ENCODE measurements around the gene OAS2.

The OAS2 gene

GRCh38 chr12:112978163-112979040 lies at the start of gene OAS2:
Gene OAS2, plus strand, starts transcription at chr12:112978519. Its CDS starts 90 bp downstream, at chr12:112978609.
- H3K36me3 ChIP-seq (ENCODE audit: control insufficient read depth in 1 of 2, insufficient read depth in 2 of 2, low read length in 2 of 2) = no peaks in the 10 kb centered on the region
- no peaks in the 10 kb centered on the region for H3K27me3 ChIP-seq (ENCODE audit: low read depth, low read length)
- peak within 1 kb of the TSS; percentile 88 for H3K27ac ChIP-seq (ENCODE audit: low read length)
- no peaks in the 10 kb centered on the region for H3K4me1 ChIP-seq (ENCODE audit: control insufficient read depth in 1 of 2, insufficient read depth in 2 of 2, low read length in 2 of 2)
- H3K4me3 ChIP-seq (ENCODE audit: low read depth in 1 of 2, low read length in 2 of 2) = peak within 1 kb of the TSS; percentile 67 to 88
- H3K9me3 ChIP-seq (ENCODE audit: control insufficient read depth in 1 of 2, low read length in 2 of 2) = peaks cover 0 to 2% of the 10 kb centered on the region in 2 donors

- Histone ChIP-seq H3K27ac (ENCODE audit: low read length) (no peak overlapping the region), H3K27me3 (ENCODE audit: low read depth, low read length) (no peaks in the 10 kb centered on the region), H3K9me3 (ENCODE audit: control insufficient read depth in 1 of 2, low read length in 2 of 2) (no peaks in the 10 kb centered on the region), H3K4me1 (ENCODE audit: control insufficient read depth in 1 of 2, insufficient read depth in 2 of 2, low read length in 2 of 2) (no peaks in the 10 kb centered on the region), H3K4me3 (ENCODE audit: low read depth in 1 of 2, low read length in 2 of 2) (no peak overlapping the region), H3K36me3 (ENCODE audit: control insufficient read depth in 1 of 2, insufficient read depth in 2 of 2, low read length in 2 of 2) (no peaks in the 10 kb centered on the region)
Observed at GRCh38 chr12:112928978-112929377, 49.3 kb upstream of the OAS2 start.

GRCh38 chr12:112929715-112930114 lies 48.6 kb upstream of the OAS2 start:
- H3K4me3 ChIP-seq (ENCODE audit: low read depth in 1 of 2, low read length in 2 of 2) = no peak overlapping the region
- no peaks in the 10 kb centered on the region for H3K4me1 ChIP-seq (ENCODE audit: control insufficient read depth in 1 of 2, insufficient read depth in 2 of 2, low read length in 2 of 2)
- H3K27me3 ChIP-seq (ENCODE audit: low read depth, low read length) = no peaks in the 10 kb centered on the region
- no peaks in the 10 kb centered on the region for H3K36me3 ChIP-seq (ENCODE audit: control insufficient read depth in 1 of 2, insufficient read depth in 2 of 2, low read length in 2 of 2)
- H3K27ac ChIP-seq (ENCODE audit: low read length) = no peak overlapping the region
- no peaks in the 10 kb centered on the region for H3K9me3 ChIP-seq (ENCODE audit: control insufficient read depth in 1 of 2, low read length in 2 of 2)

GRCh38 chr12:112930350-112930749 lies 48.0 kb upstream of the OAS2 start:
- Histone ChIP-seq H3K27ac (ENCODE audit: low read length) (no peak overlapping the region), H3K9me3 (ENCODE audit: control insufficient read depth in 1 of 2, low read length in 2 of 2) (no peaks in the 10 kb centered on the region)

GRCh38 chr12:112932485-112933128 lies 45.7 kb upstream of the OAS2 start:
- H3K4me3 ChIP-seq (ENCODE audit: low read depth in 1 of 2, low read length in 2 of 2) = no peak overlapping the region
- H3K4me1 ChIP-seq (ENCODE audit: control insufficient read depth in 1 of 2, insufficient read depth in 2 of 2, low read length in 2 of 2) = no peaks in the 10 kb centered on the region
- no peak overlapping the region for H3K27ac ChIP-seq (ENCODE audit: low read length)
- no peaks in the 10 kb centered on the region for H3K9me3 ChIP-seq (ENCODE audit: control insufficient read depth in 1 of 2, low read length in 2 of 2)
- no peaks in the 10 kb centered on the region for H3K36me3 ChIP-seq (ENCODE audit: control insufficient read depth in 1 of 2, insufficient read depth in 2 of 2, low read length in 2 of 2)
- H3K27me3 ChIP-seq (ENCODE audit: low read depth, low read length) = no peaks in the 10 kb centered on the region

More at GRCh38 chr12:112930350-112930749, 48.0 kb upstream of the OAS2 start:
- no peaks in the 10 kb centered on the region for H3K27me3 ChIP-seq (ENCODE audit: low read depth, low read length)
- H3K36me3 ChIP-seq (ENCODE audit: control insufficient read depth in 1 of 2, insufficient read depth in 2 of 2, low read length in 2 of 2) = no peaks in the 10 kb centered on the region
- no peaks in the 10 kb centered on the region for H3K4me1 ChIP-seq (ENCODE audit: control insufficient read depth in 1 of 2, insufficient read depth in 2 of 2, low read length in 2 of 2)
- no peak overlapping the region for H3K4me3 ChIP-seq (ENCODE audit: low read depth in 1 of 2, low read length in 2 of 2)

GRCh38 chr12:112933129-112933505 lies 45.2 kb upstream of the OAS2 start:
- Histone ChIP-seq H3K4me3 (ENCODE audit: low read depth in 1 of 2, low read length in 2 of 2) (no peak overlapping the region), H3K9me3 (ENCODE audit: control insufficient read depth in 1 of 2, low read length in 2 of 2) (no peaks in the 10 kb centered on the region), H3K4me1 (ENCODE audit: control insufficient read depth in 1 of 2, insufficient read depth in 2 of 2, low read length in 2 of 2) (no peaks in the 10 kb centered on the region), H3K27ac (ENCODE audit: low read length) (no peak overlapping the region), H3K27me3 (ENCODE audit: low read depth, low read length) (no peaks in the 10 kb centered on the region), H3K36me3 (ENCODE audit: control insufficient read depth in 1 of 2, insufficient read depth in 2 of 2, low read length in 2 of 2) (no peaks in the 10 kb centered on the region)

GRCh38 chr12:112936264-112936663 lies 42.1 kb upstream of the OAS2 start:
- no peak overlapping the region for H3K27ac ChIP-seq (ENCODE audit: low read length)
- no peaks in the 10 kb centered on the region for H3K9me3 ChIP-seq (ENCODE audit: control insufficient read depth in 1 of 2, low read length in 2 of 2)
- no peak overlapping the region for H3K4me3 ChIP-seq (ENCODE audit: low read depth in 1 of 2, low read length in 2 of 2)
- H3K27me3 ChIP-seq (ENCODE audit: low read depth, low read length) = no peaks in the 10 kb centered on the region
- H3K4me1 ChIP-seq (ENCODE audit: control insufficient read depth in 1 of 2, insufficient read depth in 2 of 2, low read length in 2 of 2) = peaks cover 4 to 10% of the 10 kb centered on the region in 2 donors
- H3K36me3 ChIP-seq (ENCODE audit: control insufficient read depth in 1 of 2, insufficient read depth in 2 of 2, low read length in 2 of 2) = no peaks in the 10 kb centered on the region

- Histone ChIP-seq H3K27ac (ENCODE audit: low read length) (no peak overlapping the region), H3K36me3 (ENCODE audit: control insufficient read depth in 1 of 2, insufficient read depth in 2 of 2, low read length in 2 of 2) (no peaks in the 10 kb centered on the region), H3K27me3 (ENCODE audit: low read depth, low read length) (no peaks in the 10 kb centered on the region), H3K4me3 (ENCODE audit: low read depth in 1 of 2, low read length in 2 of 2) (no peak overlapping the region), H3K9me3 (ENCODE audit: control insufficient read depth in 1 of 2, low read length in 2 of 2) (no peaks in the 10 kb centered on the region), H3K4me1 (ENCODE audit: control insufficient read depth in 1 of 2, insufficient read depth in 2 of 2, low read length in 2 of 2) (peaks cover 4 to 10% of the 10 kb centered on the region in 2 donors)
Observed at GRCh38 chr12:112936927-112937326, 41.4 kb upstream of the OAS2 start.

- H3K27ac ChIP-seq (ENCODE audit: low read length) = peak within 1 kb of the TSS; percentile 71
- peaks cover 4 to 10% of the 10 kb centered on the region in 2 donors for H3K4me1 ChIP-seq (ENCODE audit: control insufficient read depth in 1 of 2, insufficient read depth in 2 of 2, low read length in 2 of 2)
- no peaks in the 10 kb centered on the region for H3K27me3 ChIP-seq (ENCODE audit: low read depth, low read length)
- H3K4me3 ChIP-seq (ENCODE audit: low read depth in 1 of 2, low read length in 2 of 2) = peak within 1 kb of the TSS; percentile 84 to 94
- no peaks in the 10 kb centered on the region for H3K36me3 ChIP-seq (ENCODE audit: control insufficient read depth in 1 of 2, insufficient read depth in 2 of 2, low read length in 2 of 2)
- H3K9me3 ChIP-seq (ENCODE audit: control insufficient read depth in 1 of 2, low read length in 2 of 2) = no peaks in the 10 kb centered on the region
Observed at GRCh38 chr12:112937741-112938719, 40.3 kb upstream of the OAS2 start, which contains the start of gene OAS3. Gene OAS3, plus strand, starts transcription at chr12:112938474. Its CDS starts 57 bp downstream, at chr12:112938531.

GRCh38 chr12:112938751-112939150 lies 39.6 kb upstream of the OAS2 start:
- H3K36me3 ChIP-seq (ENCODE audit: control insufficient read depth in 1 of 2, insufficient read depth in 2 of 2, low read length in 2 of 2) = no peaks in the 10 kb centered on the region
- peaks cover 4 to 10% of the 10 kb centered on the region in 2 donors for H3K4me1 ChIP-seq (ENCODE audit: control insufficient read depth in 1 of 2, insufficient read depth in 2 of 2, low read length in 2 of 2)
- H3K4me3 ChIP-seq (ENCODE audit: low read depth in 1 of 2, low read length in 2 of 2) = peak overlapping the region; percentile 84 to 94
- no peaks in the 10 kb centered on the region for H3K9me3 ChIP-seq (ENCODE audit: control insufficient read depth in 1 of 2, low read length in 2 of 2)
- no peaks in the 10 kb centered on the region for H3K27me3 ChIP-seq (ENCODE audit: low read depth, low read length)
- peak overlapping the region; percentile 51 for H3K27ac ChIP-seq (ENCODE audit: low read length)

All from muscle layer of duodenum (tissue), 2 donors.